Mesothelial cell of epicardium (in vitro differentiated cells): ENCODE measurements around the gene EPHA3. TPM values are rescaled to one million over a fixed set of nuclear protein-coding genes. Genes with fewer than 3 reads are reported as not detected.

ENCODE experiments used
- DNase-seq, 2 experiments: peaks; one replicate each; pipeline ENCODE4 v3.0.0; 2021; ENCODE audit warnings: low spot score in 2 of 2; ENCODE audit not compliant: unreplicated experiment in 2 of 2
- H3K27ac Mint-ChIP-seq: 2 replicates; pipeline ENCODE4 v1.8.0; 2021; ENCODE audit warnings: mixed read lengths
- H3K27me3 Mint-ChIP-seq: 2 replicates; pipeline ENCODE4 v1.8.0; 2021; ENCODE audit warnings: low read depth, mixed read lengths
- H3K36me3 Mint-ChIP-seq: 2 replicates; pipeline ENCODE4 v1.8.0; 2021; ENCODE audit warnings: mixed read lengths
- H3K4me1 Mint-ChIP-seq: 2 replicates; pipeline ENCODE4 v1.8.0; 2021; ENCODE audit warnings: mixed read lengths
- H3K4me3 Mint-ChIP-seq: 2 replicates; pipeline ENCODE4 v1.8.0; 2021; ENCODE audit warnings: mild to moderate bottlenecking, moderate library complexity, mixed read lengths
- H3K9me3 Mint-ChIP-seq: 2 replicates; pipeline ENCODE4 v1.8.0; 2021; ENCODE audit warnings: mixed read lengths
- total RNA-seq: library from RNA; stranded (reverse); gene quantifications from 3 replicates; pipeline ENCODE4 v1.2.1, GENCODE V29; 2021
- TF ChIP-seq, protein P1 (sequence below): fragments of 200-600 bp; sonication (generic); IDR thresholded peaks from one replicate; pipeline ENCODE4 v1.5.0; 2021; ENCODE audit warnings: antibody characterized with exemption; ENCODE audit not compliant: unreplicated experiment

The EPHA3 gene
- total RNA-seq, 1 donor from 2014 or later: 4.5 TPM

DNA sequence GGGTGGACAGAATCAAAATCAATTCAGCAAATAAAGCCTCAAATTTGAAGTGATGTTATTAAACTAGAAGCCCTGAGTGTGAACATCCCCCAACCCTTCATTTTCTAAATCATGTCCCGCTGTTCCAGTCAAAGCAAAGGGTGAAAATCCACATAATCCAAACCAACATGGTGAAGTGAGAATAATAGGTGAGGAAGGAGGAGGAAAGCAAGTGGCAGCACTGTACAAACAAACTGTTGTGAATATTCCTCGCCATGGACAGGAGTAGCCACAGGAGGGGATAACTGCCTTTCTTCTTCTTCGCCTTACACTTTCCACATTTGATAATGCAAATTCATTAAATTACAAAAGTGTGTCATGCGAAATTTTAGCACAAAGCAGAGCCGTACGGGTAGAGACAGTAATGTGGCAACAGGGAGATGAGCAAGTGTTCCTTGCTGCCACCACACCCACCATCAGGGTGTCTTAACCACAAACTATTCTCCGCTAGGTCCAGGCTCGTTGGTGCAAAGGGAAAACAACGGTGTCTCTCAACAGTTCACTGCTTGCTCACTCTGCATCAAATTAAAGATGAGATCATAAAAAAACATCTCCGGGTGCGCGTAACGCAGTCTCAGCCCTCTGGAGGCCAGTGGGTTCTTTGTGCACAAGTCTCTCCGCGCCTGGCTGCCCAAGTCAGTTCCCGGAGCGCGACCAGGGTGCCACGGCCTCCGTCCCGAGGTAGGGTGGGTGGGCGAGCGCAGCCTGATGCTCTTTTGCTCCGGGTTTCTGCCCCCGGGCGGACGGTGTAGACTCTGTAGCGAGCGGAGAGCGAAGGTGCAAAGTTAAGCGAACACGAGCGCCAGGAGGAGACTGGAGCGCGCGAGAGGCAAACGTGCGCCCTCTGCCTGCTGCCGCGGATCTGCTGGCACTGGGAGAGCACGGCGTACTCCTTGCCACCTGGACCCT lies 6.7 kb downstream of the EPHA3 start:
- H3K4me1 Mint-ChIP-seq: peaks cover 22% of the 10 kb centered on the region
- peak; percentile 55 to 83 for DNase-seq
- no peaks in the 10 kb centered on the region for H3K36me3 Mint-ChIP-seq
- H3K27me3 Mint-ChIP-seq: peaks cover 40% of the 10 kb centered on the region
- H3K9me3 Mint-ChIP-seq: no peaks in the 10 kb centered on the region
- peak overlapping the region; percentile 91 for H3K27ac Mint-ChIP-seq
- TF ChIP-seq, protein P1, sequence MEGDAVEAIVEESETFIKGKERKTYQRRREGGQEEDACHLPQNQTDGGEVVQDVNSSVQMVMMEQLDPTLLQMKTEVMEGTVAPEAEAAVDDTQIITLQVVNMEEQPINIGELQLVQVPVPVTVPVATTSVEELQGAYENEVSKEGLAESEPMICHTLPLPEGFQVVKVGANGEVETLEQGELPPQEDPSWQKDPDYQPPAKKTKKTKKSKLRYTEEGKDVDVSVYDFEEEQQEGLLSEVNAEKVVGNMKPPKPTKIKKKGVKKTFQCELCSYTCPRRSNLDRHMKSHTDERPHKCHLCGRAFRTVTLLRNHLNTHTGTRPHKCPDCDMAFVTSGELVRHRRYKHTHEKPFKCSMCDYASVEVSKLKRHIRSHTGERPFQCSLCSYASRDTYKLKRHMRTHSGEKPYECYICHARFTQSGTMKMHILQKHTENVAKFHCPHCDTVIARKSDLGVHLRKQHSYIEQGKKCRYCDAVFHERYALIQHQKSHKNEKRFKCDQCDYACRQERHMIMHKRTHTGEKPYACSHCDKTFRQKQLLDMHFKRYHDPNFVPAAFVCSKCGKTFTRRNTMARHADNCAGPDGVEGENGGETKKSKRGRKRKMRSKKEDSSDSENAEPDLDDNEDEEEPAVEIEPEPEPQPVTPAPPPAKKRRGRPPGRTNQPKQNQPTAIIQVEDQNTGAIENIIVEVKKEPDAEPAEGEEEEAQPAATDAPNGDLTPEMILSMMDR: peak; percentile 36
- peak overlapping the region; percentile 92 for H3K4me3 Mint-ChIP-seq

DNA sequence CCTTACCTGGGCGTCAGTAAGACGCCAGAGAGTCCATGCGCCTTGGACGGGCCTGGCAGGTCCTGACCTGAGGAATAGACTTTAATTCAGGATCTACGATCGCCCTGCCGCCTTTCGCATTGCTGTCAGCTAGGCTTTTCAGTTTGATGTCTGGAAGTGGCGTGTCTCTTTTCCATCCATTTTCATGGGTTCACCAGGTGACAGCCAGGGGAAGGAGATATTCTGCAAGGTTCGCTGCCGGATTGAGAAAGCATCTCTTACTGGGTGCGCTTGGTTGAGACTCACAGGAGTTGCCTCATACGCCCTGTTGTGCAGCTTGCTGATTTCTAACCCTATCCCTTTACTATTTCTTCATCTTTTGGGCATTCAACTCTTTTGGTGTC lies 7.4 kb downstream of the EPHA3 start:
- DNase-seq: no peak
- H3K4me3 Mint-ChIP-seq: peak overlapping the region; percentile 92
- H3K27me3 Mint-ChIP-seq: peaks cover 35% of the 10 kb centered on the region
- no peak overlapping the region for H3K27ac Mint-ChIP-seq
- no peaks in the 10 kb centered on the region for H3K9me3 Mint-ChIP-seq
- peaks cover 22% of the 10 kb centered on the region for H3K4me1 Mint-ChIP-seq
- no peaks in the 10 kb centered on the region for H3K36me3 Mint-ChIP-seq
- TF ChIP-seq, protein P1: no peak

DNA sequence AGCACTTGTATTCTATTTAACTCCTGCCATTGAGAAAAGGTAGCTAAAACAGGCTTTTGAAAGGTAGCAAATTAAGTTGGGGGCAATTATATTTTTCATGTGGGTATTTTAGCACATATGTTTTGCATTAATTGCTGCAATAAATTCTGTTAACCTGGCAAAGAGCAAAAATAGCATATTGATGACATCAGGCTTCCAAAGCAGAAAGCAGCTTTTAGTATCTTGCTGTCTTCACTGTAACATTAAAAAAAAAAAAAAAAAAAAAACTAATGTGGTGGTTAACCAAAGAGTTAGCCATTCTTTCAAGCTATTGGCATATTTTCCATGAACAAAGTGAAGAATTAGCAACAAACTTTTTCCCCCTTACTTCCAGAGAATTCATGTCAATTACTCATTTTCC lies 9.1 kb downstream of the EPHA3 start:
- Mint-ChIP-seq H3K9me3 (no peaks in the 10 kb centered on the region), H3K36me3 (no peaks in the 10 kb centered on the region), H3K4me3 (no peak overlapping the region), H3K27ac (no peak overlapping the region), H3K4me1 (peaks cover 25% of the 10 kb centered on the region), H3K27me3 (peaks cover 30% of the 10 kb centered on the region)
- DNase-seq: no peak
- TF ChIP-seq, protein P1: no peak

DNA sequence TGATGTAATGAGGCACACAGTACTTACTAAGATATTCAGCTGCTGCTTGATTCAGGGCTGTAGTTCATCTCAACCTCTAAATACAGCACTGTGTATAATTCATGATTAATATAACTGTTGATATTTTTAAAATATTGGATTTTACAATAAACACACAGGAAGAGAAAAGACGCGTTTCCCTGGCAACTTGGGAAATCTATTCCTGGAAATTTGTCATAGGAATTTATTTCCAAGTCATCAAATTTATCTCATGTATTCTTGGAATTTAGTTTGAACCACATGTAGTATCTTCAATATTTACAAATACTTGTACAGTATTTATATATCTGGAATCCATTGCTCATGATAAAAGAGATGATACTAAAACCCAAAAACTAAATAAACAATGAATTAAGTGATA lies 30.6 kb downstream of the EPHA3 start:
- H3K4me3 Mint-ChIP-seq: no peak overlapping the region
- H3K36me3 Mint-ChIP-seq: peaks cover 1% of the 10 kb centered on the region
- H3K27me3 Mint-ChIP-seq: no peaks in the 10 kb centered on the region
- no peak for DNase-seq
- no peaks in the 10 kb centered on the region for H3K4me1 Mint-ChIP-seq
- TF ChIP-seq, protein P1: no peak
- no peak overlapping the region for H3K27ac Mint-ChIP-seq
- peaks cover 4% of the 10 kb centered on the region for H3K9me3 Mint-ChIP-seq

DNA sequence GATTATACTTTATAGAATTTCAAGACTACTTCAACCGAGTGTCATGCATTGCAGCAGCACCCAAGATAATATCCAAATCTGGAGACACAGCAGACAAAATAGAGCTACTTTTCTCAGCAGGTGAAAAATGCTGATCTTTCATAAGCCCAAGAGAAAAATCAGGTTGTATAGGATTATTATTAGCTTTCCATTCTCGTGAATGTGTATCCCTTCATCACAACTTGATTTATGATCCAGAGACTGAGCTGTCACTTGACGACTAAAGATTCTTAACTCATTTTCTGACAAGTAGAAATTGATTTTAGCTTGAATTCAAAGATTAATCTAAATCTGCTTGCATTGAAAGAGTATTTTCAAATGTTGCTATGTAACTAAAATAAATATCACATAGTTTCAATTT lies 32.4 kb downstream of the EPHA3 start:
- TF ChIP-seq, protein P1: no peak
- no peak overlapping the region for H3K4me3 Mint-ChIP-seq
- no peaks in the 10 kb centered on the region for H3K36me3 Mint-ChIP-seq

More for the DNA sequence above, 32.4 kb downstream of the EPHA3 start:
- H3K9me3 Mint-ChIP-seq: no peaks in the 10 kb centered on the region
- no peak for DNase-seq
- H3K27ac Mint-ChIP-seq: no peak overlapping the region
- no peaks in the 10 kb centered on the region for H3K4me1 Mint-ChIP-seq
- H3K27me3 Mint-ChIP-seq: no peaks in the 10 kb centered on the region
